Measurements from ENCODE around the gene EPHB1.
"Not testable (repeated sequence)": the region's sequence is repeated elsewhere in the genome, so short reads cannot be mapped to it uniquely, and the experiment has no call there.

The EPHB1 gene

DNA sequence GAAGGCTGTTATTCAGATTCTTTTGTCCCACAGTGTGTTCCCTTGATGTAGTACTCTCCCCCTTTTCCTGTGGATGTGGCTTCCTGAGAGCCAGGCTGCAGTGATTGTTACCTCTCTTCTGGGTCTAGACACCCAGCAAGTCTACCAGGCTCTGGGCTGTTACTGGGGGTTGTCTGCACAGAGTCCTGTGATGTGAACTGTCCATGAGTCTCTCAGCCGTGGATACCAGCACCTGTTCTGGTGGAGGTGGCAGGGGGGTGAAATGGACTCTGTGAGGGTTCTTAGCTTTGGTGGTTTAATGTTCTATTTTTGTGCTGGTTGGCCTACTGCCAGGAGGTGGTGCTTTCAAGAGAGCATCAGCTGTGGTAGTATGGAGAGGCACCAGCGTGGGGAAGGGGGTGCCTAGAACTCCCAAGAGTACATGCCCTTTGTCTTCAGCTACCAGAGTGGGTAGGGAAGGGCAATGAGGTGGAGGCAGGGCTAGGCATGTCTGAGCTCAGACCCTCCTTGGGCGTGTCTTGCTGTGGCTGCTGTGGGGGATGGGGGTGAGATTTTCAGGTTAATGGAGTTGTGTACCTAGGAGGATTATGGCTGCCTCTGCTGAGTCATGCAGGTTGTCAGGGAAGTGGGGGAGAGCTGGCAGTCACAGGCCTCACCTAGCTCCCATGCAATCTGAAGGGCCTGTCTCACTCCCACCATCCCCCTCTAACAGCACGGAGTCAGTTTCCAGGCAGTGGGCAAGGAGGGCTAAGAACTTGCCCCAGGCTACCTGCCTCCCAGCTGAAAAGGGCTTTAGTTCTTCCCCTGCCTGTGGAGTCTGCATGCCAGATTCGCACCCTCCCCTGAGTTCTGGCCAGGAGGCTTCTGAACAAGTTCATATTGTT, 272.0 kb downstream of the EPHB1 start:
- DNase-seq, result not testable (repeated sequence)

DNA sequence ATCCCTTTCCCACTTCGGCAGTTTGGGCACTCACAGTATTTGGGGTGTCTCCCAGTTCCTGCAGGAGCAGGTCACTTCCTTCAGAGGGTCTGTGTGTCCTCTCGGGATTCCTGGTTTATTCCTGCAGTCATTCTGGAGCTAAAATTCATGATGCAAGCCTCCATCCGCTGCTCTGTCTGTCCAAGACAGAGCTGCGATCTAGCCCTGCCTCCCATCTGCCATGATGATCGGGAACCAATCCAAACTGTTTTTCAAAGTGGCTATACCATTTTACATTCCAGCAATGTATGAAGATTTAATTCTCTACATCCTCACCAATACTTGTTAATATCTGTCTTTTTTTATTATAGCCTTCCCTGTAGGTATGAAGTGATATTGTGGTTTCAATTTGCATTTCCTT, 273.0 kb downstream of the EPHB1 start:
- no peak for DNase-seq

DNA sequence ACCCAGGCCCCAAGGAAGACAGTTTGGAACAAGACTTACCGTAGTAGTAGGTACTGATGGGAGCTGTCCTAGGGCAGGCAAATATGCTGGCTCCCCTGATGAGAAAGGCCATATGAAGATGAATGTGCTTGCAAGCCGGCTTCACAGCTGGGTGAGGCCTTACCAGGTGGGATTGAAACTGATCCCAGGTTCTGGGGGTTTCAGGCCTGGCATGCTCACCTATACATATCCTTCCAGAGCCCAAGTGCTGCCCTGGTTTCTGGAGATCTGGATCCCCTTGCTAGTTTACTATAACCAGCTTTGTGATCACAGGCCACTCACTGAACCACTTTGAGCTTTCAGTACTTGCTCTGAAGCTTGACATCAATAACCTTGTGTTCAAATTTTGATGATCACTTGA, 274.3 kb downstream of the EPHB1 start:
- no peak for DNase-seq

DNA sequence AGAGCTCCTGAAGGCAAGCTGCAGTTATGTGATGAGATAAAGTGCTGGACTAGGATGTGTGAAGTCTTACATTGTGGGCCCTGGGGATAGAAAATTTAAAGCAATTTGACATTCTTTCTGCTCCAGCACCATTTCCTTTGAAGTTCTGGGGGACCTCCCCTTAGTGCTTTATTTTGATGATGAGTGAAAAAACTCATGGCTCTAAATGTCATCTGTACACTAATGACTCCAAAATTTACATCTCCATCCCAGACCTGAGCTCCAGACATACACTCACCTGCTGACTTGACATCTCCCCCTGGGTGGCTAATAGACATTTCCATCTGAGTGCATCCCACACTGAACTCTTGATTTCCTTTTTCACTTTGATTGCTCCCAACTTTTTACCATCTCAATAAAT, 276.4 kb downstream of the EPHB1 start:
- DNase-seq, result no peak

DNA sequence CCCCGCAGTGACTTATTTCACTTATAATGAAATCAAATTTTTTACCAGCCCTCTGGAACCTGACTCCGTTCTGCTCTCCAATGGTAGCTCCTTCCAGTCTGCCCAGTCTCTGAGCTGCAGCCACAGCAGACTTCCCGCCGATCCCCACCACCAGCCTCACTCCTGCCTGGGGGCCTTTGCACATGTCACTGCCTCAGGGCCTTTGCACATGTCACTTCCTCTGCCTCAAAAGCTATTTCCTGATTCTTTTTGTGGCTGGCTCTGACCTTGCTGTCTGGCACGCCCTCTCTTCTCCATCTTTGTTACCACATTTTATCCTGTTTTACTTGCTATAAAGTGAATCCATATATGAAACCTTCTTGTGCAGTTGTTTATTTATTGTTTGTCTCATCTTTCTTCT, 277.4 kb downstream of the EPHB1 start:
- DNase-seq, result no peak

DNA sequence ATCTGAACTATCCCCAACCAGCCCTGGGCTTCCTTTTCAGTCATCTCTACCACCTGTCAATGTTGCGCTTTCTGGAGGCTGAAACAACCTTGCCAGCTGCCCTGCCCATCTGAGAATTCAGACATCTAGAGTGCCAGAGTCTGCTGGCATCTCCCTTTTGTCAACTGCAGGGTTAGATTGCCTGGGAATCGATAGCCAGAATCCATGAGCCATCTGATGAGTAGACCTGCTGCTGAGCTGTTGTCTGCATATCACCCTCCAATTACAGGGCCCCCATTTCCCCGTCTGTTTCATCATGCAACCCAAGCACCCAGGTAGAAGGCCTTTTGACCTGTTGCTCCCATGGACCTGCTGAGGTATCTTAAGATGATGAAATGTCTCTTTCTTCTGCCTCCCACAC, 280.1 kb downstream of the EPHB1 start:
- DNase-seq, result no peak

DNA sequence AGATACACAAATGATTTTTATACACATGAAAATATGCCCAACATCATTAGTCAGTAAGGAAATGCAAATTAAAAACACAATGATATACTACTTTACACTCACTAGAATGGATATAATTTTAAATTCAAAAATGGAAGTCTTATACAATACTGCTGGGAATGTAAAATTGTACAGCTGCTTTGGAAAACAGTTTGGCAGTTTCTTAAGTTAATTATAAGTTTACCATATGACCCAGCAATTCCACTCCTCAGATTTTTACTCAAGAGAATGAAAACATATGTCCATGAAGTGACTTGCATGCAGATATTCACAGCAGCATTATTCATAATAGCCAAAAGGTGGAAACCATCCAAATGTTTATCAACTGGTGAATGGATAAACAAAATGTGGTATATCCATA, 281.3 kb downstream of the EPHB1 start:
- DNase-seq, result no peak

DNA sequence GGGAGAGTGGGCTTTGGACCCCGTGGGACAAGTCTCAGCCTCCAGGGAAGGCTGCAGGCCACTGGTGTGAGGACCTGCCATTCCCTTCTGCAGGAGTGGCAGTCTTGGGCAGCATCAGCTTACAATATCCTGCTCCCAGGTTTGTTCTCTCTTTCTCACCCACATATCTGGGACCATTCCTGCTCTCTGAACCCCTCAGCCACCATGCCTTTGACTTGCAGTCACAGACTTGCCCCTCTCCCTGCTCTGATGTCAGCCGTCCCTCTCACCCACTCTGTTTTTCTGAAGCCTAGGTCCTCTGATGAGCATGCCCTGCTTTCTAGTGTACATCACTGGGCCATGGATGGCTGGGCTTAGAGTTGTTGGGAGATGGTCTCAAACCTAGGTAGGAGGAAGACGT, 282.1 kb downstream of the EPHB1 start:
- DNase-seq, result no peak

DNA sequence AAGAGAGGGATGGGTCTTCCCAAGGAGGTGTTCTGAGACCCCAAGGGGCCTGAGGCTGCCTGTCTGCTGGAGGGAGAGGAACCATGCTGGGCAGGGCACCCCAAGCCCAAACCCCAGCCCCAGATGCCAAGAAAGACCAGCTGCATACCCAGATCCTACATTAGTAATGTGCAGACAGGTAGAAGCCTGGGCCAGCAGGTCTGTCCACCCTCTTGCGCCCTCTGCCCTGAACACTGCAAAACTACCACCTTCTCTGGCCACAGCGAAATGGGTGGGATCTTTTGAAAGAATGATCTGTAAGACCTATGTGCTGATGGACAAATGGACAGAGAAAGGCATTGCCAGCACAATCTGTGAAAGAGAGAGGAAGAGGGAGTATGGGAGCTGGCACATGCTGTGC, 283.2 kb downstream of the EPHB1 start:
- no peak for DNase-seq

DNA sequence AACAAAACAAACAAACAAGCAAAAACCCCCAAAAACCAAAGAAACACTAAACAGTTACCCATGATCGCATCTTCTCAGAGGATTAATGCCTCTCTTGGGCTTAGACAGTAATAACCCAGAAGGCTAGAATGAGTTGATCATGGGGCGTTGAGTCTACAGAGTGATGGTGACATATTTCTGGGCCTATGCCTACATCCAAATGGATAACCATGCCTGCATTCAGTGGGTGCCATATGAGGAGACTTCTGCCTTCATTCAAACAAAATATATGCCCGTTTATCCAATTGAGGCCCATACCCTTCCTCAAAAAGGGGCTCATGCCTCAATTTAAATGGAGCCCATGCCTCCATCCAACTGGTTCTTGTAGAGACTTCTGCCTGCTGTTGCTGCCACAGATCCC, 284.0 kb downstream of the EPHB1 start:
- no peak for DNase-seq

DNA sequence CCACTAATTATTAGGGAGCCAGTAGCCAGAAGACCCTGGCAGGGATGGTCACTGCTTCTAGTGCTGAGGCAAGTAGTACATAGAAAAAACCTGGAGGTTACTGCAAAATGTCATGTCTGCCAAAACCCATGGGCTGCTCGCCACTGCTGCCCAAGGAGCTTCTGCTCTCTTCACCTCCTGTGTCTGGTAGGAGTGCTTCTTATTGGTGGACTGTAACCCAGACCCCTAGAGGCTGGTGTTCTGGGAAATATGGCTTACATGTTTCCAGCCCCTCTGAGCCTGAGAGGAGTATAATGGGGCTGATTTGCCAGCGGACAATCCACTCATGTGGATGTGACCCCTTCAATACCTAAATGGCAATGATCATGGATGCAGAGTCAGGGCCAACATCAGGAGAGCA, 286.4 kb downstream of the EPHB1 start:
- no peak for DNase-seq

DNA sequence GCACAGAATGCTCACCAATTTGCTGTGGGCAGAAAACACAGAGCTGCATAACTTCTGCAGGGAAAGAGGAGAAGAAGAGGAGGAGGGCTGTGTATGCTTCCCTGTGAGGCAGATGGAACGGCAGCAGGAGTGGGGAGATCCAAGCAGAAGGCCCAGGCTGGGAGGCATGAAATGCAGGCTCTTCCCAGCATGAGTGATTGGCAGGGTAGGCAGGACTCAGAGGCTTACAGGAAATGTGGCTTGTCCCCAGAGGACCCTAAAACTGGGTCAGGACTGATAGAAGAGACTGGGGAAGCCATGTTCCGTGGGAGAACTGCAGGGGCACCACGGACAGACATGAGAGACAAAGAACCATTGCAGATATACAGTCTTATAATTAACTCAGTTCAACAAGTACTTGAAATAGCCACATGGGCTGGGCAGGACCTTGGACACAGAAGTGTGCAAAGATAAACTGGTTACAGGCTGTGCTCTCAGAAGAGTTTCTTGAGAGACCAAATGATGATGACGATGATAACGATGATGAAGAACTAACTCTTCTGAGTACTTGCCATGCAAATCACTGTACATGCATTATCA, 286.9 kb downstream of the EPHB1 start:
- no peak for DNase-seq

DNA sequence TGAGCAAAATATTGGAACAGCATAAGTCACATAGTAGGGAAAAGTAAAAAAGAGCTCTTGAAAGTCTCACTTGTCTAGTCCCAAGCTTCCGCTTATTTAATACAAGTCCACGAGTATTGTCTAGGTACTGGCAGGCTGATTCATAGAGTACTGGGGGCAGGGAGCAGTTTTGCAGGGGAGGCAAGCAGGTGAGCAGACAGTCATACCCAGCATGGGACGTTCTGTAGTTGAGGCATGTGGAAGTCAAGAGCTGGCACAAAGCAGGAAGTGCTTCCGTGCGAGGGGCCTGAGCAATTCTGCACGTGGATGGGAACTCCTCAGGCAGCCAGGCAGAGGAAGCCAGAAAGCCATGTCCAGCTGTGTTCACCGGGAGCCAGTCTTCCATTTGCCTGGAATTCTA, 287.6 kb downstream of the EPHB1 start:
- no peak for DNase-seq

DNA sequence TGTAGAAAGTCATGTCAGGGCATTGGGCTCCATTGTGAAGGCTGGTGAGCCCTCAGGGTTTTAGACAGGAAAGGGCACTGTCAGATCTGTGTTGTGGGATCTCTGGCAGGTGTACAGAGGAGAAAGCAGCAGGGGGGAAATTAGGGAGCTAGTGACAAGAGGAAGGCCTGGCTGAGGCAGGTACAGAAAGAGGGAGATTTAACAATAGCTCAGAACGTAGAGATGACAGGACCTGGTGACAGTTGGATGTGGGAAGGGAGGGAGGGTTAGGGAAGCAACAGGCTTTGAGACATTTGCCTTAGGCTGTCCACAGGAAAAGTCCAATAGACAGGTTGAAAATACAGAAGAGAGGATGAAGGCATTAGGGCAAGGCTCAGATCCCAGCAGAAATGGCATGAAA, 288.1 kb downstream of the EPHB1 start:
- no peak for DNase-seq

DNA sequence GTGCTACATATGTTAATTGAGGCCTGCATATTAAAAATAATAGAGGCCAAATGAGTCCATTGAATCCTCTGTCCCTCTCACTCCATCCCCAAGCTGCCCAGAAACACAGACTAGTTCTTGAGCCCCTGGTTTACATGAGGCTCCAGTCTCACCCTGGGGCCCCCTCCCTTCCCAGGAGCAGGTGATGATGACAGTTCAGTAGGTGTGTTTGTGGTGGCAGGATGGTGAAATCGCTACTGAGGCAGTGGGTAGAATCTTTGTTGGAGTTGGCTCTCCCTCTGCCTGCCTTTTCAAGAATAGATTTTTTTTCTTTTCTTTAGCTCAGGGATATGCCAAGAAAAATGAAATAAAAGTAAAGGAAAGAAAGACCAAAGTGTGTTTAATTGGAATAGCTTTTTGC, 288.7 kb downstream of the EPHB1 start:
- no peak for DNase-seq

DNA sequence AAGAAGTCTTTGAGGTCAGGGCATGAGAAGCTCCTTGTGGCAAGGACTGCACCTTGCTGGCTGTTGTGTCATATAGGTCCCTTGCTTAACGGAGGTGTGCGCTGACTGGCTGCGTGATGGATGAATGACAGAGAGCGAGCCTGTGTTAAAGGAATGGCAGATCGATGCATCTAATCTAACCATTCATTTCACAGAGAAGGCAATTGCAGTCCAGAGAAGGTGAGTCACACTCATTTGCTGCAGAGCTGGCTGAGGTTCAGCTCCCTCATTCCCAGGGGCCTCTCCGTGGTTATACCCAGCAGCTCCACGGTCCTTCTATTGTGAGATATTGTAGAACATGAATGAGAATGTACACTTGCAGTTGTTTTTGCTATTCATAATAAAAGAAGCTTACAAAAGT, 289.3 kb downstream of the EPHB1 start:
- no peak for DNase-seq

DNA sequence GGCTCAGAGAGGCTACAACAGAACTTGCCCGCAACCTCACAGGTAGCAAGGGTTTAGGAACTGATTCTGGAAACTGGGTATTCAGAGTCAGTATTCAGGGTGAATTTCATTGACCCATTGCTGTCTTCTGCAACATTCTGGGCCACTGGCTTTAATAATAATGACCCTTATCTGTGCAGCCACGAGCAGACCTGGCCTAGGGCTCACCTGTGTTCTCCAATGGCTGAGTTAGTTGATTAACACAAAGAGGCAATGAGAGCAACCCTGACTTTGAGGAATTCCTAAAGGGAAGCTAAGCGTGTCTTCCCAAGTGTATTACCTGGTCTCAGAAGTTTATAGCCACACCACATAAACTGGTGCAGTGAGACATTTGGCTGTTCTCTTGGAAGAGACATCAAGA, 289.9 kb downstream of the EPHB1 start:
- DNase-seq, result no peak

DNA sequence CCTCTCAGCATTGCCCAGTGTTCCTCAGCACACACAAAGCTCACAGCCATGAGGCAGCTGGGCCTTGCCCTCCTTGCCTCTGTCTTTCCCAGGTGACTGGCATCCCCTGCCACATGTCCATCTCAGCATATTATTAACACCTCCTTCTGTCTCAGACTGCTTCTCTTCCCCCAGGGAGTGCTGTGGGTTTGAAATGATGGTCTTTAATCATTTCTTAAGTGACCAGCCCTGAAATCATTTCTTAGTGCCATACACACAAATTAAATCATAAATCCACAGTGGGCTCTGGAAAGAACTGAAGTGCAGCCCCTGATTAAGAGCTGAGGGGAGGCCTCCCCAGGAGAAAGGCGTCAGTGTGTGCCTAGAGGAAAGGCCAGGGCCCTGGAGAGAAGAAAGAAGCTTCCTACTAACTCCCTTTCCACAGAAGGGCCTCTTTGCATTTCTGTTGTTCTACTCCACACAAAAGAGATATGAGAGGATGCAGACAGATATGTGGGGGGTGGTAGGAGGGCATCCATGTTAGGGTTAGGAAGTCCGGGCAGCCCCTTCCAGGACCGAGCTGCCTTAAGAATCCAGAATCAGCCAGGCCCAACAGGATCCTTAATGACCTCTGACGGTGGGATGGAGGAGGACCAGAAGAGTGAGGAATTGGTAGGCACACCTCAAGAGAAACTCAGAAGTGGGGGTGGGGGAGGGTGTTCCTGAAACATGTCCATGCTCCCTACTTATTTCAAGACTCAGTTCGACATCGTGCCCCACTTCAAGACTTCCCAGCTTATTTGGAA, 290.8 kb downstream of the EPHB1 start:
- DNase-seq, result no peak

DNA sequence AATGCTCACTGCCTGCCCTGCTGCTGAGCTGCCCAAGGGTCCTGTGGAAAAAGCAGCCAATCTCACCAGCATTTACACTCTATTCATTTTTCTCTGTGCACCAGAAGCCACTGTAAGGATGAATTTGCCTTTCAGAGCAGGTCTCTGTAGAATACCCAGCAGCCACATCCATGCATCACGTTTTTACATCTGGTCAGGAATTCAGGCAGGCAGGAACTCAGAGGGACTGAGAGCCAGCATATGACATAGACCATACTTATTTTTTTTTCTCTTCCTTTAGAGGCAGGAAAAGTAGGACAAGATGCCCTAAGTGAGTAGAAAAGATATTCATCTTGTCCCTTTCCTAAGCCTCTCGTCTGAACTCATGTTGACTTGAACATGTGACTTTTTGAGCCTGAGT, 292.7 kb downstream of the EPHB1 start:
- DNase-seq, result no peak

DNA sequence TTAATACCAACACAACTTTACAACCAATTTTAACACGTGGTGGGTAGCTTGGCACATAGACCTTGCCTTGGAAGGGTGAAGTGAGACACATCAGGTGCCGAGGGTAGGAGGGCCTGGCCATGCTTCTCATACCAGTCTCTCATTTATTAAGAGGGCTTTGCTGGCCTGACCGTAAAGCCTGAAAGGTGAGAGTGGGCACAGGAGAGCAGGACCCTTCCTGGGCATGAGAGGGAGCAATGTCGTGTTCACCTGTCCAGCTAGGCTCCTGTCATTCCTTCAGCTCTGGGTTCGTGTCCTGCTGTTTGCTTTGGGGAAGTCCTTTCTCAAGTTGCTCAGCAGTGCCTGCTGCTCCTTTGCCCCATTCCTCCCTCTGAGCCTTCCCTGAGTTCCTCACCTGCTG, 294.4 kb downstream of the EPHB1 start:
- no peak for DNase-seq

DNA sequence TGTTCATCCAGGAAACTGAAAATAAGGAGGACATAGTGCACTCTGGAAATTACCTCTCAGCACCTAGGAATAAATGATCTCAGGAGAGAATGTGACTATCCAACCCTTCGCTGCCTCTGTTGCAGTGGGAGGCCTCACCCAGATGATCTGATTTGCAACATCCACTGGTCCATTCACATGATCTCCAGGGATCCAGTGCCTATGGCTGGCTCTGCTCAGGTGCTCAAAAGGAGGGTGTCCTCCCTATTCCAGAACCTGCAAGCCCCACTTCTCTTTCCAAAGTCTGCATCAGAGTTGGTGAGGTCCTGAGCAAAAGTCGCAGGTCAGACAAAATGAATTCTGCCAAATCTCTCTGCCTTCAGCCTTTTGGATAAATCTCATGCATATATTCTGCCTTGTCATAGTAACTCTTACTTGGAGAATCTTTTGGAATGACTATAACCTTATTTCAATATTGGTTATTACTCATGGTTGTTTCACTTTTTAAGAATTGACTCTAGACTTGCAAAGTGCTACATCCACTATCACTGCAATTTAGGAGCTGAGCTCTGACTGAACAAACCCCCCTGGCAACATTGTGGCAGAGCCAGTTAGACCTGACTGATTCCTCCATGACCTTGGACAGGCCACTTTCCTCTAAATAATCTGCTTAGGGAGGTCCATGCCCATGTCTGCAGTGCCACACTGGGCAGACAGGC, 295.1 kb downstream of the EPHB1 start:
- no peak for DNase-seq

DNA sequence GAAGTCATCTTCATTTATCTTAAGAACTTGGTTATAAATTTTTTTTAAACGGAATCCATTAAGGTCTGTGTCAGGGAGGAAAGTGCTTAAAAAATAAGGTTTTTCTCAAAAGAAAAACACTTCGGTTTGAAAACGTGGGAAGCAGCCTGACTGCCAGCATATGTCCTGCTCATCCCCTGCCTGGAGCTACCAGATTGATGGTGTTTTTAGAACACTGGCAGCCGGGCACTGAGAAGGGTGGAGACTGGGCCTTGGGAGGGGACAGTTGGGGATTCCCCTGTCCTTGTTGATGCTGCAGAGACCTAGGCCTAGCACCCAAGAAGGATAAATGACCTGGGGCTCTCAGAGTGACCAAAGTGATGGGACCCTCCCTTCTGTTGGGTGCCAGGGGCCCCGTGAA, 296.9 kb downstream of the EPHB1 start:
- no peak for DNase-seq

DNA sequence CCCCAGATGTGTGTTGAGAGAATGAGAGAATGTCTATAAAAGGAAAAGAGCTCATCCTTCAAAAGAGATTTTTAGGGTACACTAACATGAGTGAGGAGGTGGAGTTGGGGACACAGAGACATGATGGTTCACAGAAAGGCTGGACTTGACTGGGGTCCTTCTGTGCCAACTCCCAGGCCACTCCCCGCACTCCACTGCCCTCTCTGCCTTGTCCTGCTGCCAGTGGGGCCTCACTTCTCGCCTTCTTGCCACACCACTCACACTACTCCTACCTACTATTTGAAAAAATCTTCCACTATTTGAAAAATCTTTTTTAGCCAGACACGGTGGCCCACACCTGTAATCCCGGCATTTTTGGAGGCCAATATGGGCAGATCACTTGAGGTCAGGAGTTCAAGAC, 298.1 kb downstream of the EPHB1 start:
- no peak for DNase-seq
